Mucosa of rectum (tissue), 2 donors: Measurements from ENCODE around the gene ESPN.
A peak's percentile ranks its signal among the peaks of the same experiment; 100 is the strongest.

Experiments used
- H3K27ac ChIP-seq, 2 donors: one replicate each; pipeline ENCODE4 v1.7.0; 2013; ENCODE audit warnings: inconsistent platforms in 2 of 2, low read depth in 2 of 2, low read length in 2 of 2
- H3K27me3 ChIP-seq, 2 donors: one replicate each; pipeline ENCODE4 v1.7.0; 2013; ENCODE audit warnings: low read length in 2 of 2; ENCODE audit not compliant: control insufficient read depth in 2 of 2, insufficient read depth in 2 of 2
- H3K36me3 ChIP-seq, 2 donors: one replicate each; pipeline ENCODE4 v1.7.0; 2013; ENCODE audit warnings: low read length in 2 of 2; ENCODE audit not compliant: control insufficient read depth in 2 of 2, insufficient read depth in 2 of 2
- H3K4me1 ChIP-seq, 2 donors: one replicate each; pipeline ENCODE4 v1.7.0; 2013; ENCODE audit warnings: low read length in 2 of 2, mild to moderate bottlenecking in 1 of 2; ENCODE audit not compliant: control insufficient read depth in 2 of 2, insufficient read depth in 2 of 2
- H3K4me3 ChIP-seq, 2 donors: one replicate each; pipeline ENCODE4 v1.7.0; 2013; ENCODE audit warnings: low read length in 2 of 2
- H3K9ac ChIP-seq, 2 donors: one replicate each; pipeline ENCODE4 v1.7.0; 2013; ENCODE audit warnings: low read length in 2 of 2, low read depth in 1 of 2, mild to moderate bottlenecking in 1 of 2
- H3K9me3 ChIP-seq, 2 donors: one replicate each; pipeline ENCODE4 v1.7.0; 2013; ENCODE audit warnings: low read length in 2 of 2; ENCODE audit not compliant: control insufficient read depth in 2 of 2
- donor health status: healthy.
- donor health status: Normal muscosa, but diverticular disease.

The ESPN gene

DNA sequence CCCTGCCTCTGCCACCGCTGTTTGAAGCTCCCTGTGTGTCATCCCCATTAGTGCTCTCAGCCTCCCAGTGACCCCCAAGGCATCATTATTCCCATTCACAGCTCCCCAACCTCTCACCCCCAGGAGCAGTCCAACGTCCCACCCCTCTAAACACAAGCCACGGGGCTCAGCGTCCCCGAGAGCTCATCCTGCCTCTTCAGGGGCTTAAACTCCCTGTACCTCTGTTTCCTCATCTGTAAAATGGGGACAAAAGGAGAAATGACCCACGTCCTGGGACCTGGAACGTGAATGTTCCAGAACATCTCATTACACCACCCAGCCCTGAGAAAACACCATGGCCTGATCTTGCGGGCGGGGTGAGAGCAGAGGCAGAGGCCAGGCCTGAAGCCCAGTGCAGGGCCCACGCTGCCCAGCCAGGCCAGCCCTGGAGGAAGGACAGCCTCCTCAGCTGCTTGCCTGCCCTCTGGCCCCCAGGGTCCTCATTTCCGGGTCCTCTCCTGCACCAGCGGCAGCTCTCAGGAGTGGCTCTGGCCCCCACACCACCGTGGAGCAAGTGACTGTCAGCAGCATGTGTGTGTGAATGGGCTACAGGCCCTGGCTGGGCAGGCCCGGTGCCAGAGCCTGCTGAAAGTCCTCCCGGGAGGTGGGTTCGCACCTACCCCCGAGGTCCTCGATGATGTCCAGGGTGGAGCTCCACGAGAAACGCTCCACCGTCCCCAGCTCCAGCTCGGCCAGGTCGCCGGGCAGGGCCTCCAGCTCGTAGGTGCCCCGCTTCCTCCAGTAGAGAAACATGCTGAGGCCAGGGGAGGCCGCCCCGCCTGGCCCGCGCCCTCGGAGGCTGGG is 81.0 kb downstream of the ESPN start:
- Histone ChIP-seq H3K9ac (no peak overlapping the region), H3K9me3 (no peaks in the 10 kb centered on the region), H3K27me3 (no peaks in the 10 kb centered on the region), H3K36me3 (no peaks in the 10 kb centered on the region), H3K4me3 (no peak overlapping the region), H3K27ac (no peak overlapping the region), H3K4me1 (peaks cover 0 to 12% of the 10 kb centered on the region in 2 donors)

DNA sequence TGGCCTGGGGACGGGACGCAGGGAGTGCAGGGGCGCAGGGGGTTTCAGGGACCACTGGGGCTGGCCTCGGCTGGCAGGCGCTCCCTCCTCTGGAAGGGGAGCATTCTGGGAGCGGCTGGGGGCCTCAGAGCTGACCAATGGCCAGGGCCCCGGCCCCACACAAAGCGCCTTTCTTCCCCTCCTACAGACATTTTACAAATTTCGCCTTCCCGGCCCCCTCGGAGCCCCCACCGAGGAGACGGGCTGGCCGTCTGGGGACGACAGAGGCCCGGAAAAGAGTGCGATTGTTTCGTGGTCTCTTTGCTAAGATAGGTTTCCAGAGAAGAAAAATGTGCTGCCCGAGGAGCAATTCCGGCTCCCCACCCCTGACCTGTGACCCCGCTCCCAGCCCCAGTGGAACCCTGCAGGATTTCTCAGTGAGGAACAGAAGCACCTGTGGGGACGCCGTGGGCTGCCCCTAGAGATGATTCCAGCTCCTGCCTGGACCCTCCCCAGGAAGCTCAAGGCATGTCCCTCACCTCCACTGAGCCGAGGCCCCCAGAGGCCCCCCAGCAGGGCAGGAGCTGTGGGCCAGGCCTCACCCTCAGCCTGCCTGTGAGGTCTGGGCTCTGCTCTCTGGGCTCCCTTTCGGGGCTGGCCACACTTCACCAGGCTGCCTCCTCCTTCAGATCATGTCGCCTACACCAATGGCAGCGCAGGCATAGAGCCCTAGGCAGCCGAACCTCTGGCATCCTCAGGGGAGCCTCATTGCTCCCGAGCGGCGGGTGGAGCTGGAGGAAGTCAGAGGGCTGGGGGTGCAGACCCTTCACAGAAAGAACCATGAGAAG is 81.8 kb downstream of the ESPN start:
- Histone ChIP-seq H3K4me1 (peaks cover 0 to 9% of the 10 kb centered on the region in 2 donors), H3K27ac (no peak overlapping the region)

DNA sequence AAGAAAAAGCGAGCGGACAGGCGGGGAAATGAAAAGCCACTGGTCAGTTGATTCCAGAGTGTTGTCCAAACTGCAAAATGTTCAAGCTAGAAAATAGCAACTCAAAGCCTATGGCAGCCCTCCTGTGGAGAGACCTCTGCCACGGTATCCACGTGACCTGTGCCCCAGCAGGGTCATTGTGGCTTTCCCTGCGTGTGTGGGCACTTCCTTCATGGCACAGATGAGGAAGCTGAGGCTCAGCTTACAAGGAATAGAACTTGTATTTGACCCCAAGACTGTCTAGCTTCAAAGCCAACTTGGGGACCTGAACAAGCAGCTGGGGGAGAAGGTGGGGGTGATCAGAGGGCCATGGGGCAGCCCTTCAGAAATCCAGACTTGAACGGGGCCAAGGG is 82.5 kb downstream of the ESPN start:
- no peaks in the 10 kb centered on the region for H3K27me3 ChIP-seq
- H3K27ac ChIP-seq: peak overlapping the region in 1 of 2 donors; percentile 32
- H3K9ac ChIP-seq: no peak overlapping the region
- no peak overlapping the region for H3K4me3 ChIP-seq
- H3K9me3 ChIP-seq: no peaks in the 10 kb centered on the region
- peaks cover 0 to 3% of the 10 kb centered on the region in 2 donors for H3K4me1 ChIP-seq
- no peaks in the 10 kb centered on the region for H3K36me3 ChIP-seq

More for the DNA sequence above, 81.8 kb downstream of the ESPN start:
- Histone ChIP-seq H3K4me3 (no peak overlapping the region), H3K9me3 (no peaks in the 10 kb centered on the region), H3K27me3 (no peaks in the 10 kb centered on the region), H3K36me3 (no peaks in the 10 kb centered on the region), H3K9ac (no peak overlapping the region)

DNA sequence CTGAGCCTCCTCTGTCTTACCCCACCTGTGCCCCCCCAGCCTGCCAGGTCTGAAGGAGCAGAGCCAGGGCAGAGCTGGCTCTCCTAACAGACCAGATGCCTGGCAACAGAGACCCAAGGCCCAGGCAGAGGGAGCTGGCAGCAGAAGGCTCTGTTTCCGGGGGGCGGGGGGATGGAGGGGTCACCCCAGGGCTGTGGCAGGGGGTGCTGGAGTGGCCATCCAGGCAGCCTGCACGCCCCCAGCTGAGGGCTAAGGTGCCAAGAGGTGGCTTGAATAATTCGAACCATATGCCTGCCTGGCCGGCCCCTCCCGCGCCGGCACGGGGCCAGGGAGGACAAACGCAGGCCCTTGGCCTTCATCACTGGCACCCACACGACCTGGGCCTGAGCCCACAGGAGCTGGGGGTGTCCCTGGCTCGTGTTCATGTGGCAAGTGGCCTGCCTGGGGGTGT is 82.9 kb downstream of the ESPN start:
- H3K9ac ChIP-seq: no peak overlapping the region
- H3K4me3 ChIP-seq: no peak overlapping the region
- H3K27ac ChIP-seq: peak overlapping the region in 1 of 2 donors; percentile 32

DNA sequence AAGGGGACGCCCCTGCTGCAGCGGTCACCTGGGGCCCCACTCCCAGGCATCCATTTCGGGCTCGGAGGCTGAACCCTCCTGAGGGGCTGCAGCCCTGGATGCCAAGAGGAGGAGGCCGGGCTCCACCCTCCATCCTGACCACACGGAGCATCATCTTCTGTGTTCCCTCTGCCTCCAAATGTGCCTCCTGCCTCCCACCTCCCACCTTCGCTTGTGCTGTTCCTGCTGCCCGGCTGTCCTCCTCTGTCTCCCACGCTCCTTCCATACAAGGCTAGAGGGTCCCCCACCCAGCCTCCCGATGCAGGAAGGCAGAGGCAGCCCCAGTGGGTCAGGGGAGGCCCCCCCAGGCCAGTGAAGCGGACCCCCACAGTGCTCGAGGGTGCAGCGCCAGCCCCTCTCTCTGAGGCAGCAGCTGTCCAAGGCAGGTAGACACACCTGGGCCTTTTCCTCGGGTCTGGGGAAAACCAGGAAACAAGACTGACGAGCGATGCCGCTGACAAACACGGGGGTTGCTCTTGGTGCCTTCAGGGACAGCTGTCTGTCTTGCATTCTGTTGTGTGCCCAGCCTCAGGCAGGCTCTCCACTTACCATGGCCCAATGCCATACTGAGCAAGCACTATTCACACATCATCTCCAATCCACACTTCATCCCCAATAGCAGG is 83.7 kb downstream of the ESPN start:
- H3K36me3 ChIP-seq: no peaks in the 10 kb centered on the region
- H3K9ac ChIP-seq: no peak overlapping the region
- H3K27ac ChIP-seq: no peak overlapping the region
- H3K4me1 ChIP-seq: no peaks in the 10 kb centered on the region
- H3K4me3 ChIP-seq: no peak overlapping the region
- H3K27me3 ChIP-seq: no peaks in the 10 kb centered on the region
- H3K9me3 ChIP-seq: no peaks in the 10 kb centered on the region

More for the DNA sequence above, 82.9 kb downstream of the ESPN start:
- no peaks in the 10 kb centered on the region for H3K36me3 ChIP-seq
- no peaks in the 10 kb centered on the region for H3K4me1 ChIP-seq
- no peaks in the 10 kb centered on the region for H3K9me3 ChIP-seq
- no peaks in the 10 kb centered on the region for H3K27me3 ChIP-seq

DNA sequence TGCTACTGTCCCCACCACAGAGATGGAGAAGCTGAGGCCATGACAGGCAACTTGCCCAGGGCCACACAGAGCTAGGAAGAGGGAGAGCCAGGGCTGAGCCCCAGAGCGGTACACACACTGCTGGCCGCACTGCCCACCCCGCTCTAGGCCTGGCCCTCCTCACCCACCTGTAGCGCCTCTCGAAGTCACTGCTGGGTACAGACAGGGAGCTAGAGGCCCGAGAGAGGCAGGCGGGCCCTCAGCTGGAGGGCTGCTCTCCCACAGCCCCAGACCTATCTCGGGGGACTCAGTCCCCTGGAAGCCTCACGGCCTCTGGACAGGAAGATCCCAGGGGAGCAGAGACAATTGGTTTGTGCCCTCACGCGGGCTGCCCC is 84.2 kb downstream of the ESPN start:
- H3K9me3 ChIP-seq: no peaks in the 10 kb centered on the region
- no peaks in the 10 kb centered on the region for H3K36me3 ChIP-seq
- H3K4me1 ChIP-seq: no peaks in the 10 kb centered on the region
- no peak overlapping the region for H3K9ac ChIP-seq
- no peak overlapping the region for H3K4me3 ChIP-seq
- no peaks in the 10 kb centered on the region for H3K27me3 ChIP-seq
- no peak overlapping the region for H3K27ac ChIP-seq

DNA sequence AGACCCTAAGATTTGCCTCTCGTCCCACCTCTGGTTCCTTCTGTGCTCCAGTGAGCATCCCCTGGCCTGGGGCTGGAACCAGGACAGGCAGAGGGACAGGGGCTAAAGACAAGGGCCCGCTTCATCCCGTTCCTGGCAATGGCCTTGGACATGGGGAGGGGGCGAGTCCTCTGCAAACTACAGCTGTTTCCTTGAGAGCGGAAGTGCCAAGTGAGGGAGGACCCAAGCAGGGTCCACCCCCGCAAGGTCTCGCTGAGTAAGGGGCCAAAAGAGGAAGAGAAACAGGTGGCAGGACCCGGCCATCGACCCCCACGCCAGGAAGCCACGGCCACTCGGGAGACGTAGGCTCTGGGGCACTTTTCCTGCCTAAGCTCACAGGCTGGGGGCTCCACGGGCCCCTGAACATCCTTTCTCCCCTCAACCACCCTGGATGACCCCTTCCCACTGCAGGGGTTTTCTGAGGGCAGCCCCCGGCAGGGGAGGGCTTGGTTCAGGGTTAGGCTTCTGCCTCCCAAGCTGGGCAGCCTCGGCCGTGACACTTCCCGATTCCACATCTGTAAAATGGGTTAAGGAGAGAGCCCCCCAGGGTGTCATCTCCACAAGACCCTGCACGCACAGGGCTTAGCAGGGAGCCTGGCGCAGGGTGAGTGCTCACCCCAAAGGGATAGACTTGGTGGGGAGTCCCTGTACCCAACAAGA is 84.8 kb downstream of the ESPN start:
- Histone ChIP-seq H3K4me1 (no peaks in the 10 kb centered on the region), H3K27me3 (no peaks in the 10 kb centered on the region), H3K9ac (no peak overlapping the region), H3K4me3 (no peak overlapping the region), H3K36me3 (no peaks in the 10 kb centered on the region), H3K27ac (no peak overlapping the region), H3K9me3 (no peaks in the 10 kb centered on the region)

DNA sequence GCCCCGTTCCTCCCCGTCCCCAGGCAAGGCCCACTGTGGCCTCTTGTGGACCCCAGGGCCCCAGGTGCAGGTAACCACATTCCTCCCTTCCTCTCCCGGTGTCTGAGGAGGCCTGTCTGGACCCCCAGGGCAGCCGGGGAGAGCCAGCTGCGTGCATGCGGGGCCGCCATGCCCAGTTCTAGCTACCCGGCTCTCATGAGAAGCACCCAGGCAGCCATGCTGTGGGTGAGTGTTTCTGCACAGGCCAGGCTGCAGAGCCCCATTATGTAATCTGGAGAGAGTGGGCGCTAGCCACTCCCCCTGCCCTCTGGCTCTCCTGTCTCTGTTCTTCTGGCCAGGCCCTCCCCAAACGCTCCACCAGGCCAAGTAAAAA is 85.3 kb downstream of the ESPN start:
- no peaks in the 10 kb centered on the region for H3K9me3 ChIP-seq

DNA sequence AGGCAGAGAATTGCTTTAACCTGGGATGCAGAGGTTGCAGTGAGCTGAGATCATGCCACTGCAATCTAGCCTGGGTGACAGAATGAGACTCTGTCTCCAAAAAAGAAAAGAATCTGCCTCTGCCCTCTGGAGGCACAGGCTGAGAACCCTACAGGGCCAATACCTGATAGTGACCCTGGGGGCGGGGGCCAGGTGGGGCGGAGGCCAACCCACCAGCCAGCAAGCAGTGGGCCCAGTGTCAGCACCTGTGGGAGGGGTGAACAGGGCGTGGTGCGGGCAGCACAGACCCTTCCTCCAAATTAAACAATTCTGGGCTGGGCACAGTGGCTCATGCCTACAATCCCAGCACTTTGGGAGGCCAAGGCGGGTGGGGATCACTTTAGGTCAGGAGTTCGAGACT is 85.9 kb downstream of the ESPN start:
- Histone ChIP-seq H3K4me1 (no peaks in the 10 kb centered on the region), H3K4me3 (no peak overlapping the region), H3K27ac (no peak overlapping the region), H3K9me3 (no peaks in the 10 kb centered on the region), H3K9ac (no peak overlapping the region), H3K27me3 (no peaks in the 10 kb centered on the region), H3K36me3 (no peaks in the 10 kb centered on the region)

More for the DNA sequence above, 85.3 kb downstream of the ESPN start:
- no peaks in the 10 kb centered on the region for H3K4me1 ChIP-seq
- no peak overlapping the region for H3K9ac ChIP-seq
- H3K4me3 ChIP-seq: no peak overlapping the region
- no peak overlapping the region for H3K27ac ChIP-seq
- no peaks in the 10 kb centered on the region for H3K36me3 ChIP-seq
- H3K27me3 ChIP-seq: no peaks in the 10 kb centered on the region
